GM12872 (cell line): ENCODE measurements around the gene SERPINA3.

Source experiments
- TF ChIP-seq, protein P1 (sequence below): IDR thresholded peaks from 3 replicates; pipeline ENCODE4 v1.5.1; 2011; ENCODE audit warnings: low read depth, mild to moderate bottlenecking, low read length, moderate library complexity; ENCODE audit not compliant: insufficient read depth

SERPINA3 gene

GRCh38 chr14:94581127-94581999 lies 30.8 kb upstream of the SERPINA3 start, which contains the start of gene SERPINA5:
Gene SERPINA5, plus strand, starts transcription at chr14:94581426. Its CDS starts 5,937 bp downstream, at chr14:94587363.
- TF ChIP-seq, protein P1, sequence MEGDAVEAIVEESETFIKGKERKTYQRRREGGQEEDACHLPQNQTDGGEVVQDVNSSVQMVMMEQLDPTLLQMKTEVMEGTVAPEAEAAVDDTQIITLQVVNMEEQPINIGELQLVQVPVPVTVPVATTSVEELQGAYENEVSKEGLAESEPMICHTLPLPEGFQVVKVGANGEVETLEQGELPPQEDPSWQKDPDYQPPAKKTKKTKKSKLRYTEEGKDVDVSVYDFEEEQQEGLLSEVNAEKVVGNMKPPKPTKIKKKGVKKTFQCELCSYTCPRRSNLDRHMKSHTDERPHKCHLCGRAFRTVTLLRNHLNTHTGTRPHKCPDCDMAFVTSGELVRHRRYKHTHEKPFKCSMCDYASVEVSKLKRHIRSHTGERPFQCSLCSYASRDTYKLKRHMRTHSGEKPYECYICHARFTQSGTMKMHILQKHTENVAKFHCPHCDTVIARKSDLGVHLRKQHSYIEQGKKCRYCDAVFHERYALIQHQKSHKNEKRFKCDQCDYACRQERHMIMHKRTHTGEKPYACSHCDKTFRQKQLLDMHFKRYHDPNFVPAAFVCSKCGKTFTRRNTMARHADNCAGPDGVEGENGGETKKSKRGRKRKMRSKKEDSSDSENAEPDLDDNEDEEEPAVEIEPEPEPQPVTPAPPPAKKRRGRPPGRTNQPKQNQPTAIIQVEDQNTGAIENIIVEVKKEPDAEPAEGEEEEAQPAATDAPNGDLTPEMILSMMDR, result no peak

DNA sequence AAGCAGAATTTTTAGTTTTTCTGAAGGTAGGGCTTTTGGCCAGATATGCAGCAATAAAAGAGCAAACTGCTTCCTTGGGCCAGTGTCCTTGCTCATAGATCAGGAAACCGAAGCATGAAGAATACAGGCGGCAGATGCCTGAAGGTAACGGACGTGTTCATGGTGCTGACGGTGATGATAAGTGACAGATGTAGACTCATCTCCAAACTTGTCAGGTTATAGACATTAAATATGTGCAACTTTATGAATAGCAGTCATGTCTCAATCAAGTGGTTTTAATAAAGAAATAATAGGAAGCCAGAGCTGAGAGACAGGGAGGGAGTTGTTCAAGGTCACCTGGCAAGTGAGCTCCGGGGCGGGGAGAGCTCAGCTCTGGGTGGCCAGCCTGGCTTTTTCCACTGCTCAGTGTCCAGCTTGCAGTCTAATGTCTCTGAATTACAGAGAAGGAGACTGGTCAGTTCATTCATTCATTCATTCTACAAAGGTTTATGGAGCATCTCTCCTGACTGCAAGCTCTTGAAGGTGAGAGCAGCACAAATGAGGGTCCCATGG lies 29.9 kb upstream of the SERPINA3 start:
- TF ChIP-seq, protein P1, result no peak

GRCh38 chr14:94582851-94583250 lies 29.3 kb upstream of the SERPINA3 start:
- TF ChIP-seq, protein P1, result no peak

DNA sequence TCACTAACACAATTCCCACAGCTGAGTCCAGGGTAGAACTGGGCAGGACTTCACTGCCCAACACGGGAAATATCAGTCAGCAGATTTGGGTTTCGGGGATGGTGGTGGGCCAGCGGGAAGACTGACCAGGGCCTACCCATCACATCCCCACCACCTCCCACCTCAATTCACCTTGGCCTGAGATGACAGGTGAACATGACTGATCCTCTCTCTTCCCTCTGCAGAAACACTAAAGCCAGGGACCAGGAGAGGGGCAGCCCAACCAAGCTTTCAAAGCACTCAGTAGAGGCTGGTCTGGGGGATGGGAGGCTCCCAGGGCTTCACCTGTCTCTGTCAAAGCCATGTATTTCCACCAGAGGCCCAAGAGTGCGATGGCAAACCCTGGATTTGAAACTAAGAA lies 28.6 kb upstream of the SERPINA3 start:
- TF ChIP-seq, protein P1, result no peak

- TF ChIP-seq, protein P1, result no peak
These were observed 27.5 kb upstream of the SERPINA3 start for GRCh38 chr14:94584591-94585280.

DNA sequence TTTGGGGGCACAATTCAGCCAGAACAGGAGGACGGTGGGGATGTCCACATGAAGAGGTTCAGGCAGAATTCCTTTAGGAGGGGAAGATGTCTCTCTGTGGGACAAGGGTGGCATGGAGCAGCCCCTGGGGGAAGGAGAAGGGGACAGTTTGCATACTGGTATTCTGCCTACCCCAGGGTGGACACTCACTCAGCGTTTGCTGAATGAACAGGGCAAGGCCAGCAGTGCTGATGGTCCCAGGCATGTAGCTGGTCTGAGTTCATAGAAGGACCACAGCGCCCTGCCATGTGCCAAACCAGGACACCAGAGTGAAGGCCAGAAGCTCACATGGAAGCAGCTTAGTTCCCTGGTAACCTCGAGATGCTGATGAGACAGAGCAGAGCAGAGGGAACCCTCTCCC lies 25.6 kb upstream of the SERPINA3 start:
- TF ChIP-seq, protein P1, result no peak

DNA sequence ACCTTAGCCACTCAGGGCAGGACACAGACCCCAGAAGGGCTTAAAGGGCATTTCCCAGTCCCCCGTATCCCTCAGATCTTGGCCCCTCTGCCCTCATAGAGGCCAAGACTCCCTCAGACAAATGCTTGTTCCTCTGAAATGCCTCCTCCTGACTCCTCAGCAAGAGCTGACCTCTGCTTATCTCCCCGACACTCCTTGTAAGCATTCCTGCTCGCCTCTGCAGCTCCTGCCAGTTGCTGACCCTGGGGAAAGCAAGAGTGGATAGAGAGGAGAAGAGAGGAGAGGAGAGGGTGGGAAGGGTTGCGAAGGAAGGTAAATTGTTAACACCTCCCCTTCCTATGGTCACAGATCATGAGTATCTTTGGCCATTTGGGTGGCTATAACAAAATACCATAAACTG lies 23.9 kb upstream of the SERPINA3 start:
- TF ChIP-seq, protein P1, result no peak
